Measurements from ENCODE around the gene BTBD17.

DNA sequence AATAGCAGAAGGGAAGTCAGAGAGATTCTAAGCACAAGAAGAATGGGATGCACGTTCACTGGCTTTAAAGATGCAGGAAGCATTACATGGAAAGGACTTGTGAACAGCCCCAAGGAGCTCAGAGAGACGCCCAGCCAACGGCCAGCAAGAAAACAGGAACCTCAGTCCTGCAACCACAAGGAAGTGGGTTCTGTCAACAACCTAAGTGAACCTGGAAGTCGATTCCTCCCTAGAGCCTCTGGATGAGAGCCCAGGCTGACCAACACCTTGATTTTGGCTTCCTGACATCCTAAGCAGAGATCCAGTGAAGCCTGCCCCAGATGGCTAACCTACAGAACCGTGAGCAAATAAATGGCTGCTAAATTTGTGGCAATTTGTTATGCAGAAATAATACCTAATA is 30.1 kb upstream of the BTBD17 start:
- TF ChIP-seq CTCF (IDR thresholded peaks at IDR 0.05; ENCODE audit: insufficient read depth, low read length, poor library complexity, severe bottlenecking): no peak
- no peak for TF ChIP-seq EZH2phosphoT487 (conservative IDR thresholded peaks at IDR 0.05; ENCODE audit: low read length)

Data from SU-DHL-6 (cell line).